Activated T-cell treated with anti-CD3 and anti-CD28 coated beads, Interleukin-2, amount 50 U/mL, for 24 hours (primary cell): Measurements from ENCODE around the gene RUVBL1.

ENCODE experiments used
- DNase-seq: peaks from one replicate; pipeline ENCODE4 v3.0.0-alpha.2; 2020
- H3K27ac Mint-ChIP-seq: 2 replicates; pipeline ENCODE4 v1.8.0; 2020; ENCODE audit warnings: mild to moderate bottlenecking, mixed read lengths
- H3K27me3 Mint-ChIP-seq: 2 replicates; pipeline ENCODE4 v1.8.0; 2020; ENCODE audit warnings: mixed read lengths
- H3K36me3 Mint-ChIP-seq: 2 replicates; pipeline ENCODE4 v1.8.0; 2020; ENCODE audit warnings: low read depth, mixed read lengths
- H3K4me1 Mint-ChIP-seq: 2 replicates; pipeline ENCODE4 v1.8.0; 2020; ENCODE audit warnings: low read depth, mixed read lengths
- H3K4me3 Mint-ChIP-seq: 2 replicates; pipeline ENCODE4 v1.8.0; 2020; ENCODE audit warnings: mild to moderate bottlenecking, moderate library complexity, mixed read lengths
- H3K9me3 Mint-ChIP-seq: 2 replicates; pipeline ENCODE4 v1.8.0; 2020; ENCODE audit warnings: mixed read lengths

The RUVBL1 gene

DNA sequence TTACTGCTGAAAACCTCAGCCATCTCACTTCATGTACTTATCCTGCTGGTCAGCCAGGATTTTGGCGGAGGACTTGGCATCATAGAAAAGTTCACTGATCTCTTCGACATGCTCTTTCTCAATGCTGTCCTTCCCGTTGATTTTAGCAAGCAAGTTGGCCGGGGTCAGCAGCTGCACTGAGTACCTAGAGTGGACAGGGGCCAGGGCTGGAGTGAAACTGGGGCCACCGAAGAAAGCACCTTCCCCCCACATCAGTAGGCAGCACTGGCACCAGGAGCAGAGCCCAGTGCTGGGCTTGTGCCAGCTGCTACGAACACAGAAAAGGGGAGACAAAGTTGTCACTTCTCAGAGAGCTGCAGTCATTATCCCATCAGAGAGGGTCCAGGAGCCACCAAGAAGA, 42.4 kb downstream of the RUVBL1 start:
- Mint-ChIP-seq H3K9me3 (no peaks in the 10 kb centered on the region), H3K27ac (no peak overlapping the region), H3K4me1 (peaks cover 13% of the 10 kb centered on the region), H3K4me3 (no peak overlapping the region), H3K36me3 (peaks cover 88% of the 10 kb centered on the region), H3K27me3 (peaks cover 2% of the 10 kb centered on the region)
- no peak for DNase-seq

DNA sequence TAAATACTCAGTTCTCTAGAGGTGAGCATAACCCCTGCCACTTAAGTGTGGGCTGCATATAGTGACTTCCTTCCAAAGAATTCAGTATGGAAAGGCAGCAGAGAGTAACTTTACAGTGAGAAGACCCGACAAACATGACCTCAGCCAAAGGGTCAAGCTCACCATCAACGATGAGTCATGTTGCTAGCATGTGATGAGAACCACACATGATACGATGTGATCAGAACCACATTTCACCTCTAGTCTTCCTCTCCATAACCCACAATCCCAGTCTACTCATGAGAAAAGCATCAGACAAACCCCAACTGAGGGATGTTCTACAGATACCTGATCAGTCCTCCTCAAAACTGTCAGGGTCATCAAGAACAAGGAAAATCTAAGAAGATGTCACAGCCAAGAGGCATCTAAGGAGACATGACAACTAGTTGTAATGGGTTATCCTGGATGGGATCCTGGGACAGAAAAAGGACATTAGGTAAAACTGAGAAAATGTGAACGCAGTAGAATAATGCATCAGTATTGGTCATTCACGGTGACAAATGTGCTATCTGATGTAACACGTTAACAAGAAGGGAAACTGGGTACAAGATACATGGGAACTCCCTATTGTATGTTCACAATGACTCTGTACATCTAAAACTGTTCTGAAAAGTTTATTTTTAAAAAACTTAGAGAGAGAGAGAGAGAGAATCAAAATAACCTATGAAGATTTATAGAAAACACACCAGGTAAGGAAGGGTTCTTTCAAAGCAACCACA, 43.1 kb downstream of the RUVBL1 start:
- Mint-ChIP-seq H3K9me3 (no peaks in the 10 kb centered on the region), H3K4me1 (peaks cover 18% of the 10 kb centered on the region), H3K36me3 (peaks cover 81% of the 10 kb centered on the region), H3K27me3 (peaks cover 2% of the 10 kb centered on the region), H3K27ac (no peak overlapping the region), H3K4me3 (no peak overlapping the region)
- no peak for DNase-seq

DNA sequence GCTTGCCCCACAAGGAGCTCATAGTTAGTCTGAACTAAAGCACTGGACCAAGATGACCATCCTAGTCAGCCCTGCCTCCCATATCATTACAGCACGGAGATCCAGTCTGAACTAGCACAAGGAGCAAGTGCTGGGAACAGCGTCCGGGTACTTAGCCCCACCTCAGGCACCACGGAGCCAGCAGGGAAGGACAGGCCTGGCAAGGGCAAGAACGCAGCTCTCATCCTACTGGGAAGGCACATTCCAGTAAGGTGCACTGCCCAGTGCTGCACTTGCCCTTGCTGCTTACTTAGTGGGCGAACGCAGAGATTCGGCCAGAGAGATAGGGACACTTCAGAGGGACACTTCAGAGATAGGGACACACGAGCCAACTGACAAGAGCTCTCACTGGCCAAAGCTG, 43.8 kb downstream of the RUVBL1 start:
- DNase-seq, result no peak
- Mint-ChIP-seq H3K9me3 (no peaks in the 10 kb centered on the region), H3K36me3 (peaks cover 81% of the 10 kb centered on the region), H3K27me3 (peaks cover 2% of the 10 kb centered on the region), H3K4me1 (peaks cover 25% of the 10 kb centered on the region), H3K27ac (no peak overlapping the region), H3K4me3 (no peak overlapping the region)

DNA sequence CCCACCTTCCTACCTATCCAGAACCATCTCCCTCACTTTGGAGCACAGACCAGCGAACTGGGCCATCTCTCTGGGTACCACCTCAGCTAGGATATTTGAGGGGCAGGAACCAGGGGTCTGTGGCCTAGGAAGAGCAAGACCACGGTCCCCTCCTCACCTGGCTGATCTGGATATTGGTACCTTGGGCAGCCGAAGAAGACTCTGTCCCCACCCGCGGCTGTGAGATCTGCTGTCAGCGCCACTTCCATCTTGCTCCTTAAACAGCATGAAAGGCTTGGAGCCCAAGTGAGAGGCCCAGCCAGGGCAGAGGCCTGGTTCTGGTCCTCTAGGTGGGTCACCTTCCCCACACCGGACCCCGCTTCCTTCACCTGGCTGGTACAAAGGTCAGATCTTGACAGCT, 44.7 kb downstream of the RUVBL1 start:
- Mint-ChIP-seq H3K27me3 (peaks cover 2% of the 10 kb centered on the region), H3K4me1 (peaks cover 26% of the 10 kb centered on the region), H3K36me3 (peaks cover 75% of the 10 kb centered on the region), H3K9me3 (no peaks in the 10 kb centered on the region), H3K4me3 (no peak overlapping the region), H3K27ac (no peak overlapping the region)
- no peak for DNase-seq

DNA sequence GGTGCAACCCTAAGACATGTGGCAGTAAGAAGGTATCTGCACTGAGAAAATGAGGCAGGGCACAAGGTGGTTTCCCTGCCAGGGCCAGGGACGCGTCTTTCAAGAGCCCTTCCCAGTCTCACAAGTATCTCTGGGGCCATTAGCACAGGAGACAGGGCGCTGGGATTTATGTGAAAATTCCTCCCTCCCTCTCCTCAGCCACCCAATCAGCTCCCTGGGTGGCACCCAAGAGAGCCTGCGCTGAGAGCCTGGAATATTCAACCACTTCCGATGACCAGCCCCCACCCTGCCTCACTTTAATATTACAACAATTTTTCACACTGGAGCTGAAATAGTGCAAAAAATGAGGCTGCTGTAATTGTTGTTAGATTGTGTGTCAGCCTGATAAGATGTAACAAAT, 45.3 kb downstream of the RUVBL1 start:
- Mint-ChIP-seq H3K4me1 (peaks cover 29% of the 10 kb centered on the region), H3K36me3 (peaks cover 73% of the 10 kb centered on the region), H3K27ac (no peak overlapping the region), H3K27me3 (peaks cover 2% of the 10 kb centered on the region), H3K4me3 (no peak overlapping the region), H3K9me3 (no peaks in the 10 kb centered on the region)
- no peak for DNase-seq

DNA sequence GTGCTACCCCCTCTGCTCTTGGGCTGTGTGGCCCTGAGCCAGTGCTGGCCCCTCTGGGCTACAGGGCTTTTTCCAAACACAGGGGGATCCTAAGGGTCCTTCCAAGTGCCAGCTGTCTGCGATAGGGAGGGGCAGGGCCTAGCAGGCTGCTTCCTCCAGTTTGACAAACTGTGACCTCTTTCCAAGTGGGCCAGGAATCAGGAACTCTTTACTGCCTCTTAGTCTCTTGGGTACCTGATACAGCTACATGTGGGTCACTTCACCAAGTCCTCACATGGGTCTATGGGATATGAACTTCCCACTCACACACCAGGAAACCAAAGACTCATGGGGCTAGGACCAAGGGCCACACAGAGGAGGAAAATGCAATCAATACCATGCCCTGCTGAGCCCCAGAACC, 45.9 kb downstream of the RUVBL1 start:
- Mint-ChIP-seq H3K36me3 (peaks cover 72% of the 10 kb centered on the region), H3K27ac (no peak overlapping the region), H3K4me1 (peaks cover 29% of the 10 kb centered on the region), H3K27me3 (peaks cover 2% of the 10 kb centered on the region), H3K9me3 (no peaks in the 10 kb centered on the region), H3K4me3 (no peak overlapping the region)
- DNase-seq, result no peak

DNA sequence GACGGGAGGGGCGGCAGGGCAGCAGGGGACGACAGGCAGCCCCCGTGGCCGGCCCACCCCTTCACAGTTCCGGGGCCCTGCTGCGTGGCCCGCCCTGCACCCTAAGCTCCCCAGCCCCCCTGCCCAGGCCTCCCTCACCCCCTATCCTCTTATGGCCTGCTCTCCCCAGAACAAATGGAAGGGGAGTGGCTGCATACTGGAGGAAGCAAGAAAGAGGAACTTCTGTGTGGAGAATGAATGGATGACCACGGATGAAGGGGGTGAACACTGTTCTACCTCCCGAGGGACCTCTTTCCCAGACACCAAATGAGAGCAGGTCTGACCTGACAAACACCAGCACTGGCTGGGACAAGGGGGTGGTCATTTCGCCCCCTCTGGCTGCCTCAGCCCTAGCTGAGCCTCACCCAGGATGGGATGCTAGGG, 46.4 kb downstream of the RUVBL1 start:
- peaks cover 72% of the 10 kb centered on the region for H3K36me3 Mint-ChIP-seq
- H3K9me3 Mint-ChIP-seq, result no peaks in the 10 kb centered on the region
- no peak overlapping the region for H3K27ac Mint-ChIP-seq
- DNase-seq, result no peak
- no peak overlapping the region for H3K4me3 Mint-ChIP-seq
- peaks cover 2% of the 10 kb centered on the region for H3K27me3 Mint-ChIP-seq
- peaks cover 29% of the 10 kb centered on the region for H3K4me1 Mint-ChIP-seq

DNA sequence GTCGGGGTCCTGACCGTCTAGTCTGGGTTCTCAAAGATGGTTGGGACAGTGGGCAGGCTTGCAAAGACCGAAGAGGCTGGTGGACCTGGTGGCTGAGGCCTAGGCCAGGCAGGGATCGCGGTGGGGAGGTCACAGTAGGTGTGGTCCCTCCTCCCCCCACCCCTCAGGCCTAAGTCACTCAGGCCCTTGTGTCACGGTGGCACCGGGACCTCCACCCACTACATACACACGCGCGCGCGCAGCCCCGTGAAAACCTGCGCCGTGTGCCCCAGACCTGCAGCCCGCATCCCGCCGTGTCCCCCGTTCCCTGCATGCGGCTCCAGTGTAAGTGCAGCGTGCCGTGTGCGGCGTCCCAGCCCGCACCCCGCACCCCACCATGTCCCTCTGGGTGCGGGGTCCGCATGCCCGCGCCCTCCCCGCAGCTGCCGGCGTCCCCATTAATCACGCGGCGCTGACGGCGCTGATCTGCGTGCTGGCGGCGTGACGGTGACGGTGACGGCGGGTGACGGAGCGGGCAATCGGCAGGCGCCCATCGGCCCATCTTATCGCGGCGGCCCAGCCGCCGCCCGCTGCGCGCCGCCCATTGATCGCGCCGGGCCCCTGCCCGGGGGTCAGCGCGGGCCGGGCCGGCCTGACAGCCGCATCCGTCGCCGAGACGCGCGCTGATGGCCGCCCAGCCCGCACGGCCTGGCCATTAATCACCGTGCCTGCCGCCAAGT, 47.0 kb downstream of the RUVBL1 start:
- Mint-ChIP-seq H3K36me3 (peaks cover 72% of the 10 kb centered on the region), H3K4me3 (peak overlapping the region; percentile 56), H3K9me3 (no peaks in the 10 kb centered on the region), H3K27me3 (peaks cover 2% of the 10 kb centered on the region), H3K27ac (peak overlapping the region; percentile 29), H3K4me1 (peaks cover 29% of the 10 kb centered on the region)
- peak; percentile 61 for DNase-seq

DNA sequence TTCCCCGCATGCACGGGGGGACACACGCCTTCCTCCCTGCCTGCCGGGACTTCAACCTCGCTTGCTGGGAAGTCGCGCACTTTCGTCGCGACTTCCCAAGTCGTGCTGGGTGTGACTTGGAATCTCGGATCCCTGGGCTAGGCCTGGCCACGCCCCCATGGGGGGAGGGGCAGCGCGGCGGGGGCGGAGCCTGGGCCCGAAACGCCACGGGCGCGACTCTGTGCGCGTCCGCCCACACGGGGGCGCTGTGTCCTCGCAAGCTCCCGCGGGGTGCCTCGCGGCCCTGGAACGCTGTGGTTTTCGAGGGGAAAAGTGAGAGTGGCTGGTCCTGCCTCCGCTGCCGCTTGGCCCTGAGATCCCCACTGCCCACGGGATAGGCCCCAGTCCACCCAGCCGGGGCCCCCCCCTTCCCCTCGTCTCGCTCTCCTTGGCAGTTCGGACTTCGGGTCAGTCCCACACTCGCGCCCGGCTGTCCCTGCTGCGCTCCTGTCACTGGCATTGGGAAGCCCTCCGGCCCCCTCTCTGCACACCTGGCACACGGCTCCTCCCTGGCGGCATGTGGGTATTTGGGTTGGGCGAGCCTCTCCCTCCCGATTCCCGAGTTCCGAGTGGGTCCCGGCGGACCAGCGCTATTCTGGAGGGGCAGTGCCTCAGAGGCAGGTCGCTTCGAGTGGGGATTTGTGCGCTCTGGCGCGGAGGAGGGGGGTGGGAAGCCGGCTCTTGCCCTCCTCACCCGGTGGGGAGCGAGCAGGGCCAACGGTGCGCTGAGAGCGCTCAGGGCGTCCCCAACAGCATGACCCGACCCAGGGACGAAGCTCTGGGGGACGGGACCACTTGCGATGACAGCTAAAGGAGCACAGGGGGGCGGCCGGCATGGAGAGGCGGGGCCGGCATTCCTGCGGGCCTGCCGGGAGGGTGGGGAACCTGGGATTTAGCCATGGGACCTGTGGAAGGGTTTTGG, 47.8 kb downstream of the RUVBL1 start:
- Mint-ChIP-seq H3K4me1 (peaks cover 29% of the 10 kb centered on the region), H3K9me3 (no peaks in the 10 kb centered on the region), H3K27ac (peak overlapping the region; percentile 75), H3K27me3 (peaks cover 2% of the 10 kb centered on the region), H3K36me3 (peaks cover 72% of the 10 kb centered on the region), H3K4me3 (peak overlapping the region; percentile 56)
- peak; percentile 90 for DNase-seq

DNA sequence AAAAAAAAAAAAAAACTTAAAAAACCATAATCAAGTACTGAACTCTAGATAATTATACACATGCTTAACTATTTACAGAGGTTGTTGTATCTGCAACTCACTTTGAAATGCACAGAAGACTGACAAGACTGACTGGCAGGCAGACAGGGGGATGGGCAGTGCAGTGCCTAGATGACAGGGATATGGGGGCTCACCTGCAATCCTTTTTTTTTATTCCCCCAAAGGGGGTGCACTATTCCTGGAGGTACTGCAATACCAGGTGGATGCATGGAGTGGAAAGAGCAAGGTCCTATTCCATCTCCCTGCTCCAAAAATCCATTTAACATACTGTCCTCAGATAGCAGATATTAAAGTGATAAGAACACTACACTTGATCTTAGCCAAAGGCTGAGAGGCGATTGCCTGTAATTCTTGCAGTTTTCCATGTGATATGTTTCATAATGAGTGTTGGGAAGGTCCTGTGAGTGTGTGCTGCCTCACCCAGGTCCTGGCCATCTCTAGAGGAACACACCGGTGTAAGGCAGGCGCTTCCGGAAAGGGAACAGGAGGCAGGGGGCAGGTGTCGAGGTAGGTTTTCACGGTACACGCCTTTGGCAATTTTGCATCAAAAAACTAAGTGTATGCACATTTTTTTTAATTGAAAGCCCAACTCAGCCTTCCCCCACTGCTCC, 48.6 kb downstream of the RUVBL1 start:
- H3K27ac Mint-ChIP-seq, result peak overlapping the region; percentile 75

DNA sequence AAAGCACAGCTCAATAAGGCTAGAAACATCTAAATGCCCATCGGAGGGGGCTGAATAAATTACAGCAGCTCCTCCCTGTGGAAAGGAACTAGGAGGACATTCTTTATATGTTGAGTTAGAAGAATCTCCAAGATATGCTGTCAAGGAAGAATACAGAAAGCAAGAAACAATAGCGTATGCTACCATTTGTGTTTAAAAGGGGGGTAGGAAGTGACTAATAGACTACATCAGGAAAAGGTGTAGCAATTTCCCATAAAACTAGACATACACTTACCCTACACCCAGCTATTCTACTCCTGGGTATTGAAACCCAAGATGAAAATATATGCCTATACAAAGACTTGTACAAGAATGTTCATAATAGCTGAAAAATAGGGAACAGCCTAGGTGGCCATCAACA, 49.8 kb downstream of the RUVBL1 start:
- Mint-ChIP-seq H3K9me3 (no peaks in the 10 kb centered on the region), H3K27me3 (peaks cover 2% of the 10 kb centered on the region)
- DNase-seq, result no peak

More for the DNA sequence above, 48.6 kb downstream of the RUVBL1 start:
- Mint-ChIP-seq H3K4me3 (no peak overlapping the region), H3K4me1 (peaks cover 29% of the 10 kb centered on the region), H3K27me3 (peaks cover 2% of the 10 kb centered on the region), H3K9me3 (no peaks in the 10 kb centered on the region), H3K36me3 (peaks cover 72% of the 10 kb centered on the region)
- DNase-seq, result no peak

DNA sequence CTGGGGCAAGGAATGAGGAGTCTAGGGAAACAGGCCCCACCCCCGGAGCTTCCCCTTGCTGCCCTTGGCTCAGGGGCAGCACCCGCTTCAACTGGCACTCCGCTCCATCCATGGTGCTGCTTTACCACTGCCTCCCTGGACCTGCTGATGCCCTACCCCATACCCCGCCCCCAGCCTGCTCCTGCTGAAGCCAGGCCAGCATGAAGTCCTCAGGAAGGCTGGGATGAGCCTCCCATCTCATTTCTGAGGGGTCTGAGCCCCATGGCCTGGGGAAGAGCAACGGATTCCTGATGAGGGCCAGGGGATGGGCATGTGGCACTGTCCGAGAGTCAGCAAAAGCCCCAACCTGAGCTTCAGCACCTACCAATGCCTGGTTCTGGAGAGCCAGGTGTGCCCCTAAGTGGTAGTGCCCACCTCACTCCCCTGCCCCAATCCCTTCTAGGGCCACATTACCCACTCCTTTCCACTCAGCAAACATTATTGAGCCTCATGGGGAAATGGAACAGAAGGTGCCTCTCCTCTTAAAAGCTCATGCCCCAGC, 50.4 kb downstream of the RUVBL1 start:
- H3K9me3 Mint-ChIP-seq, result no peaks in the 10 kb centered on the region
- peaks cover 71% of the 10 kb centered on the region for H3K36me3 Mint-ChIP-seq
- peaks cover 29% of the 10 kb centered on the region for H3K4me1 Mint-ChIP-seq
- H3K27me3 Mint-ChIP-seq, result peaks cover 2% of the 10 kb centered on the region
- peak overlapping the region; percentile 59 for H3K27ac Mint-ChIP-seq
- no peak for DNase-seq
- no peak overlapping the region for H3K4me3 Mint-ChIP-seq

More for the DNA sequence above, 49.8 kb downstream of the RUVBL1 start:
- Mint-ChIP-seq H3K4me3 (no peak overlapping the region), H3K27ac (peak overlapping the region; percentile 59), H3K4me1 (peaks cover 29% of the 10 kb centered on the region), H3K36me3 (peaks cover 71% of the 10 kb centered on the region)

DNA sequence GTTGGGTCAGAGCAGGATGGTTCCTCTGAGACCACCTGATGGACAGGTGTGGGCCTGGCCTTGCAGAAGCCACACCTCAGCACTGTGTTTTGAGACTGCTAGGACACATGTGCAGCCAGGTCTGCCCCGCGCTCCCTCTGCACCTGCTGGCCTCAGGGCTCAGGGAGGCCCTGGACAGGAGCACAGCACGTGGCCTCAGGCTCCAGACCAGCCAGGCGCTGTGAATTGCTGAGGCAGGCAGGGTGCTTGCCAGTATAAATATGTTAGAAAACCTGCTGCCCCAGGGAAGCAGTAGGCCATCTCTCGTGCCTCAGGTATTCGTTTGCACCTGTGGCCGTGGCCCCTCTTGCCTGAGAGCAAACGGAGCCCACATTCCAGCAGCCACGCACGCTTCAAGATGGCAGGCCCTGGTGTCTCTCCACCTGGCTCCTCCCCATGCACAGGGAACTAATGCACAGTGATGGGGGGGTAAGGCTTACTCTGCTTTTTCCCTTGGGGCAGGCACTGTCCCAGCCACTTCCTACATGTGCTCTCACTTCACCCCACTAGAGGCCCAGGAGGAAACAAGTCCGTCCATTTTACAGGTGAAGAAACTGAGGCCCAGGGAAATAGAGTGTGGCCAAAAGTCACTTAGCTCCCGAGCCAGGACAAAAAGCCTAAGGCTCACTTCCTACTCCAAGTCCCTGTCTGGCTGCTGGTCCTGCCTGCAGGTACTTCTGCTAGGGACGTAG, 51.0 kb downstream of the RUVBL1 start:
- Mint-ChIP-seq H3K4me1 (peaks cover 24% of the 10 kb centered on the region), H3K27ac (no peak overlapping the region), H3K4me3 (no peak overlapping the region), H3K27me3 (peaks cover 2% of the 10 kb centered on the region), H3K9me3 (no peaks in the 10 kb centered on the region), H3K36me3 (peaks cover 71% of the 10 kb centered on the region)
- no peak for DNase-seq
